GM06990 (cell line): ENCODE measurements around the gene MTIF2.

Source experiments
- DNase-seq: peaks from one replicate; pipeline ENCODE4 v3.0.0-alpha.2; 2011; ENCODE audit not compliant: insufficient read length; ENCODE audit errors: extremely low read depth
- H3K27me3 ChIP-seq: replicated peaks from 2 replicates; pipeline ENCODE4 v1.6.0; 2011; ENCODE audit warnings: low read length; ENCODE audit not compliant: control insufficient read depth, insufficient read depth
- H3K36me3 ChIP-seq: 2 replicates; pipeline ENCODE4 v1.5.1; 2011; ENCODE audit warnings: low read length; ENCODE audit not compliant: control insufficient read depth, insufficient read depth
- H3K4me3 ChIP-seq: replicated peaks from 2 replicates; pipeline ENCODE4 v1.5.1; 2011; ENCODE audit warnings: low read depth, mild to moderate bottlenecking, control low read depth, low read length
- CTCF ChIP-seq: IDR thresholded peaks from 2 replicates; pipeline ENCODE4 v1.5.1; 2011; ENCODE audit warnings: low read length, control low read depth, mild to moderate bottlenecking, inconsistent platforms; ENCODE audit not compliant: insufficient read depth, poor library complexity, severe bottlenecking

MTIF2 gene

GRCh38 chr2:55223958-55224760 is 44.9 kb downstream of the MTIF2 start:
- Histone ChIP-seq H3K27me3 (no peaks in the 10 kb centered on the region), H3K4me3 (no peak overlapping the region), H3K36me3 (no peaks in the 10 kb centered on the region; the same call in 1 of the 2 replicates)
- peak; percentile 30 for DNase-seq
- no peak for TF ChIP-seq CTCF

GRCh38 chr2:55213822-55214221 is 55.2 kb downstream of the MTIF2 start:
- no peak overlapping the region for H3K4me3 ChIP-seq
- no peaks in the 10 kb centered on the region for H3K27me3 ChIP-seq
- TF ChIP-seq CTCF, result no peak
- H3K36me3 ChIP-seq, result no peaks in the 10 kb centered on the region
- no peak for DNase-seq

GRCh38 chr2:55204950-55205349 is 64.1 kb downstream of the MTIF2 start:
- no peaks in the 10 kb centered on the region for H3K27me3 ChIP-seq
- DNase-seq, result no peak
- H3K36me3 ChIP-seq, result no peaks in the 10 kb centered on the region
- TF ChIP-seq CTCF, result no peak
- H3K4me3 ChIP-seq, result no peak overlapping the region

- Histone ChIP-seq H3K4me3 (no peak overlapping the region), H3K36me3 (no peaks in the 10 kb centered on the region), H3K27me3 (no peaks in the 10 kb centered on the region)
- no peak for DNase-seq
- no peak for TF ChIP-seq CTCF
These were observed 64.5 kb downstream of the MTIF2 start for GRCh38 chr2:55204536-55204935.

- H3K36me3 ChIP-seq, result no peaks in the 10 kb centered on the region; the same call in 1 of the 2 replicates
- DNase-seq, result no peak
- H3K4me3 ChIP-seq, result no peak overlapping the region
- no peak for TF ChIP-seq CTCF
- H3K27me3 ChIP-seq, result no peaks in the 10 kb centered on the region
These were observed 68.6 kb downstream of the MTIF2 start for GRCh38 chr2:55200416-55200815.
